ENCODE data around the gene AP2A1.

DNA sequence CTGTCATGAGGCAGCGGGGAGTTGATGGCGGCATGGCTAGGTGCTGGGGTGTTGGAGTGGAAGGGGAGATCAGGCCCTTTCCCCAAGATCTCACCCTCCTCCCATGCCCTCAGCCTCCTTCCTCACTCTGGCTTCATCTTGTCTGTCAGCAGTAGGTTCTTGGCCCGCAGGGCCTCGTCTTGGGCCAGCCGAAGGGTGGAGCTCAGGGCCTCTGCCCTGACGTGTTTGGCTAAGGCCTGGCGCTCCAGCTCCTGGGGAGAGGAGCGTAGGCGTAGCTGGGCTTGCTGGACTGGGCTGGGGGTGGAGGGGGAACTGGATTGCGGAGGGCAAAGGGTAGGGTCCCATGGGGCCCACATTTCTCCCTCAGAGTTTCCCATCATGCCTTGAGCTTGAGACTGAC, 26.9 kb upstream of the AP2A1 start:
- TF ChIP-seq, protein P1, sequence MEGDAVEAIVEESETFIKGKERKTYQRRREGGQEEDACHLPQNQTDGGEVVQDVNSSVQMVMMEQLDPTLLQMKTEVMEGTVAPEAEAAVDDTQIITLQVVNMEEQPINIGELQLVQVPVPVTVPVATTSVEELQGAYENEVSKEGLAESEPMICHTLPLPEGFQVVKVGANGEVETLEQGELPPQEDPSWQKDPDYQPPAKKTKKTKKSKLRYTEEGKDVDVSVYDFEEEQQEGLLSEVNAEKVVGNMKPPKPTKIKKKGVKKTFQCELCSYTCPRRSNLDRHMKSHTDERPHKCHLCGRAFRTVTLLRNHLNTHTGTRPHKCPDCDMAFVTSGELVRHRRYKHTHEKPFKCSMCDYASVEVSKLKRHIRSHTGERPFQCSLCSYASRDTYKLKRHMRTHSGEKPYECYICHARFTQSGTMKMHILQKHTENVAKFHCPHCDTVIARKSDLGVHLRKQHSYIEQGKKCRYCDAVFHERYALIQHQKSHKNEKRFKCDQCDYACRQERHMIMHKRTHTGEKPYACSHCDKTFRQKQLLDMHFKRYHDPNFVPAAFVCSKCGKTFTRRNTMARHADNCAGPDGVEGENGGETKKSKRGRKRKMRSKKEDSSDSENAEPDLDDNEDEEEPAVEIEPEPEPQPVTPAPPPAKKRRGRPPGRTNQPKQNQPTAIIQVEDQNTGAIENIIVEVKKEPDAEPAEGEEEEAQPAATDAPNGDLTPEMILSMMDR (IDR thresholded peaks at IDR 0.05; ENCODE audit: low read depth, low read length): no peak
- no peak for TF ChIP-seq EZH2phosphoT487 (IDR thresholded peaks at IDR 0.05; ENCODE audit: low read depth)
